B cell (primary cell): ENCODE measurements around the gene RFTN2. TPM values are rescaled to one million over a fixed set of nuclear protein-coding genes. Genes with fewer than 3 reads are reported as not detected.

Source experiments
- ATAC-seq: fragments of 200-7000 bp; cut with Tn5 transposase; one replicate; pipeline ENCODE4 v1.10.0; 2021; ENCODE audit warnings: low read depth, mild to moderate bottlenecking, moderate number of reproducible peaks, moderate library complexity
- CTCF ChIA-PET: fragments of 350-600 bp; sonication (Branson Sonifier 250); formaldehyde crosslinking; loops from one replicate; lab custom pipeline; 2021; ENCODE audit warnings: antibody characterized with exemption, inconsistent platforms; lab: Charles Lee
- POLR2A ChIA-PET: fragments of 350-600 bp; sonication (Branson Sonifier 250); formaldehyde crosslinking; loops from one replicate; lab custom pipeline; 2021; ENCODE audit warnings: antibody characterized with exemption; lab: Charles Lee
- DNase-seq: peaks from one replicate; pipeline ENCODE4 v3.0.0; 2013
- H2AFZ ChIP-seq: 2 replicates; pipeline ENCODE4 v1.6.1; 2012; ENCODE audit warnings: mild to moderate bottlenecking, low read depth, low read length; ENCODE audit not compliant: insufficient read depth, poor library complexity, severe bottlenecking
- H3K27ac ChIP-seq, 2 donors: 1 replicate in 1 of 2; 2 replicates in 1 of 2; pipeline ENCODE4 v1.5.1; 2012 to 2013; ENCODE audit warnings: low read length in 2 of 2, mild to moderate bottlenecking in 2 of 2, moderate library complexity in 1 of 2
- H3K27me3 ChIP-seq, 4 experiments: fragments of 200-600 bp in 1 of 4; sonication (generic) in 1 of 4; replicated peaks in 1 of 4; 1 replicate in 2 of 4; 2 replicates in 2 of 4; pipeline versions ENCODE4 v1.6.1 to v1.7.0; 2013 to 2016; ENCODE audit warnings: low read length in 3 of 4, mild to moderate bottlenecking in 2 of 4, mixed read lengths in 1 of 4, moderate library complexity in 1 of 4; ENCODE audit not compliant: insufficient read depth in 4 of 4, control insufficient read depth in 3 of 4; ENCODE audit errors: control extremely low read depth in 1 of 4
- H3K36me3 ChIP-seq, 2 experiments: replicated peaks in 1 of 2; 1 replicate in 1 of 2; 2 replicates in 1 of 2; pipeline versions ENCODE4 v1.6.1 to v1.7.1; 2013; ENCODE audit warnings: low read length in 1 of 2; ENCODE audit not compliant: insufficient read depth in 2 of 2, control insufficient read depth in 1 of 2; ENCODE audit errors: control extremely low read depth in 1 of 2, extremely low read depth in 1 of 2
- H3K4me1 ChIP-seq, 2 donors: fragments of 200-600 bp in 1 of 2; sonication (generic) in 1 of 2; 1 replicate in 1 of 2; 2 replicates in 1 of 2; pipeline versions ENCODE4 v1.5.1 to v1.6.1; 2013 to 2017; ENCODE audit warnings: low read length in 2 of 2; ENCODE audit not compliant: control insufficient read depth in 2 of 2, insufficient read depth in 2 of 2
- H3K4me2 ChIP-seq: replicated peaks from 2 replicates; pipeline ENCODE3; 2012; ENCODE audit warnings: mild to moderate bottlenecking, low read depth, low read length; ENCODE audit not compliant: poor library complexity, severe bottlenecking
- H3K4me3 ChIP-seq, 5 experiments: fragments of 200-600 bp in 1 of 5; sonication (generic) in 1 of 5; 1 replicate in 3 of 5; 2 replicates in 2 of 5; pipeline versions ENCODE4 v1.5.1 to v1.7.0; 2011 to 2016; ENCODE audit warnings: low read length in 4 of 5, mild to moderate bottlenecking in 4 of 5, low read depth in 2 of 5, control low read depth in 1 of 5, moderate library complexity in 1 of 5; ENCODE audit not compliant: insufficient read depth in 1 of 5; ENCODE audit errors: control extremely low read depth in 1 of 5, extremely low read depth in 1 of 5
- H3K79me2 ChIP-seq: fragments of 200-600 bp; sonication (generic); one replicate; pipeline ENCODE4 v1.6.0; 2016; ENCODE audit warnings: low read length; ENCODE audit not compliant: control insufficient read depth, insufficient read depth
- H3K9ac ChIP-seq: fragments of 200-600 bp; sonication (generic); 2 replicates; pipeline ENCODE4 v1.6.1; 2017; ENCODE audit warnings: mild to moderate bottlenecking, low read length, moderate library complexity
- H3K9me3 ChIP-seq, 3 donors: one replicate each; pipeline versions ENCODE4 v1.6.1 to v1.7.1; 2013; ENCODE audit warnings: low read length in 2 of 3; ENCODE audit not compliant: control insufficient read depth in 2 of 3, insufficient read depth in 1 of 3; ENCODE audit errors: control extremely low read depth in 1 of 3
- H4K20me1 ChIP-seq: 2 replicates; pipeline ENCODE4 v1.6.0; 2012; ENCODE audit warnings: mild to moderate bottlenecking, low read length; ENCODE audit not compliant: insufficient read depth, control insufficient read depth, poor library complexity, severe bottlenecking
- H3K27ac Mint-ChIP-seq: one replicate; pipeline ENCODE4 v1.8.0; 2021; ENCODE audit warnings: mixed read lengths
- H3K27me3 Mint-ChIP-seq: one replicate; pipeline ENCODE4 v1.8.0; 2021; ENCODE audit warnings: mixed read lengths
- H3K4me1 Mint-ChIP-seq: one replicate; pipeline ENCODE4 v1.8.0; 2021; ENCODE audit warnings: mixed read lengths
- H3K4me3 Mint-ChIP-seq: one replicate; pipeline ENCODE4 v1.8.0; 2021; ENCODE audit warnings: mixed read lengths
- H3K9me3 Mint-ChIP-seq: one replicate; pipeline ENCODE4 v1.8.0; 2022; ENCODE audit warnings: mixed read lengths; ENCODE audit not compliant: insufficient read depth
- CTCF ChIP-seq: fragments of 200-600 bp; IDR thresholded peaks from one replicate; pipeline ENCODE4 v1.8.0; 2022; ENCODE audit warnings: antibody characterized with exemption, mild to moderate bottlenecking
- EZH2 ChIP-seq: IDR thresholded peaks from 2 replicates; pipeline ENCODE4 v1.6.1; 2012; ENCODE audit warnings: borderline replicate concordance, low read depth, mild to moderate bottlenecking, moderate library complexity, low read length; ENCODE audit not compliant: insufficient read depth, poor library complexity, severe bottlenecking
- WGBS: methylation state at CpG from one replicate; pipeline ENCODE4 v1.1.5; 2013; ENCODE audit warnings: missing lambda C conversion rate; ENCODE audit not compliant: insufficient coverage; 5-methylcytosine and 5-hydroxymethylcytosine counted together
- intact Hi-C: fragments of 100-400 bp; cut with micrococcal nuclease; formaldehyde crosslinking; loops from one replicate; pipeline ENCODE4 v1.10.0; 2022
- polyA plus RNA-seq: library from polyadenylated mRNA; depleted of rRNA; stranded (reverse); fragments of >200 nt; gene quantifications from 2 replicates; pipeline ENCODE4 v1.2.3, GENCODE V29; 2012
- total RNA-seq, 2 donors: library from RNA; stranded (reverse); fragments of 120-200 nt in 1 of 2; gene quantifications; 1 replicate in 1 of 2; 2 replicates in 1 of 2; pipeline versions ENCODE4 v1.2.3 to v1.2.4, GENCODE V29; 2013 to 2022

Gene RFTN2
- total and polyA plus RNA-seq, 2 donors (not counting 1 experiment from before 2014, with no cell fraction given) = not detected

- Mint-ChIP-seq H3K27ac (no peak overlapping the region), H3K4me1 (peaks cover 1% of the 10 kb centered on the region), H3K9me3 (peaks cover 4% of the 10 kb centered on the region), H3K4me3 (no peak overlapping the region), H3K27me3 (no peaks in the 10 kb centered on the region)
- Histone ChIP-seq H3K4me3 (no peak overlapping the region), H4K20me1 (no peaks in the 10 kb centered on the region), H3K9me3 (no peaks in the 10 kb centered on the region), H3K4me1 (no peaks in the 10 kb centered on the region), H3K9ac (no peak overlapping the region), H3K4me2 (no peak overlapping the region), H3K27ac (no peak overlapping the region), H3K79me2 (no peaks in the 10 kb centered on the region), H3K36me3 (peaks cover 0 to 3% of the 10 kb centered on the region in 2 experiments), H2AFZ (no peak overlapping the region), H3K27me3 (no peaks in the 10 kb centered on the region)
- ATAC-seq (no peak), DNase-seq (no peak)
- 100% methylated on average over 4 of the region's 9 CpGs for WGBS
- TF ChIP-seq CTCF (no peak), EZH2 (no peak)
- POLR2A ChIA-PET = no interaction called here
- CTCF ChIA-PET = no interaction called here
- intact Hi-C loops = no loop called here
Observed at GRCh38 chr2:197560146-197560665, 115.2 kb downstream of the RFTN2 start.

- H3K4me3 ChIP-seq = no peak overlapping the region
- no peaks in the 10 kb centered on the region for H4K20me1 ChIP-seq
- Mint-ChIP-seq H3K27ac (no peak overlapping the region), H3K27me3 (no peaks in the 10 kb centered on the region), H3K9me3 (peaks cover 4% of the 10 kb centered on the region), H3K4me3 (no peak overlapping the region), H3K4me1 (peaks cover 1% of the 10 kb centered on the region)
- no peak overlapping the region for H3K27ac ChIP-seq
- intact Hi-C loops = no loop called here
- H3K9ac ChIP-seq = no peak overlapping the region
- H3K79me2 ChIP-seq = no peaks in the 10 kb centered on the region
- POLR2A ChIA-PET = no interaction called here
- TF ChIP-seq EZH2 (no peak), CTCF (no peak)
- DNase-seq (no peak), ATAC-seq (no peak)
- H3K4me1 ChIP-seq = no peaks in the 10 kb centered on the region
- H3K36me3 ChIP-seq = peaks cover 0 to 3% of the 10 kb centered on the region in 2 experiments
- no peaks in the 10 kb centered on the region for H3K27me3 ChIP-seq
- 100% methylated on average over 2 of the region's 5 CpGs for WGBS
- CTCF ChIA-PET = no interaction called here
- H2AFZ ChIP-seq = no peak overlapping the region
- H3K4me2 ChIP-seq = no peak overlapping the region
- H3K9me3 ChIP-seq = no peaks in the 10 kb centered on the region
Observed at GRCh38 chr2:197559681-197560080, 115.7 kb downstream of the RFTN2 start.
